Measurements from ENCODE around the gene CTIF. TPM values are rescaled to one million over a fixed set of nuclear protein-coding genes. Genes with fewer than 3 reads are reported as not detected.

Gene CTIF
- total and polyA plus RNA-seq, 2 experiments from 2014 or later: 8.6 to 14.4 TPM

DNA sequence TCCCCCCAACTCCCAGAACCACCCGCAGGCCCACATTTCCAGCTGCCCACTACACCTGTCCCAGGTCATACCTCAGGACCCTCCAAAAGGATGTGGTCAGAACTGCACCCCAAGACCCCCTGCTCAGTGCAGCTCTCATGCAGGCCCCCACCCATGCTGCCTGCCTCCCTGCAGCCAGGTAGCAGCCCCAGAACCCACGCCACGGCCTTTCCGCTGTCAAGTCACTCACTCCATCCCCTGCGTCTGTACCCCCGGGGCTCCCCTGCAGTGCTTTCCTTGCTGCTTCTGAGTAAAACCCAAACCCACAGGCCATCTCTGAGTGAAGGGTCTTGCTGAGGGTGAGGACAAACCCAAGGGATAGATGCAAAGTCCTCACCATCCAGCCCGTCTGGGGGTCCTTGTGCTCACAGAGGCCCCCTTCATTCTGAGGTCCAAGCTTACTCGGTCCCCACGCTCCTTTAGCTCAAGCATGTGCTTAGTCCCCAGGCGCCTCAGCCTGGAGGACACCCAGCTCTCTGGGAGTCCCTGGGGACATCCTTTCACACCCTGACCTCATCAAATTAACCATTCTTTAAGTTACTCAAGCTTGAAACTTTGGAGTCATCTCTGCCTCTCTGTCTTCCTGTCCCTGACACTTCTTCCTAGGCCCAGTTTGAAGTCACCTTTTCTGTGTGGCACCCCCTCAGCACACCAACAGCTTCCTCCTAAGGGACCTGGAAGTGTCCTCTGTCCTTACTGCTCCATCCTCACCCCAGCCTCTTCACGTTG lies 281.8 kb downstream of the CTIF start:
- Histone ChIP-seq H3K9me2 (ENCODE audit: insufficient read depth) (no peaks in the 10 kb centered on the region), H3K27me3 (ENCODE audit: insufficient read depth) (no peaks in the 10 kb centered on the region), H4K20me1 (replicated peaks; ENCODE audit: insufficient read depth) (0 out of 2 replicates have a peak, but pooled peaks cover 2% of the 10 kb centered on the region), H3K79me2 (replicated peaks; ENCODE audit: insufficient read depth) (no peaks in the 10 kb centered on the region), H3K4me1 (ENCODE audit: insufficient read depth) (0 out of 2 replicates have a peak, but pooled peaks cover 2% of the 10 kb centered on the region), H3K4me3 (no peak overlapping the region), H3K4me2 (no peak overlapping the region), H3F3A (replicated peaks; ENCODE audit: low read depth) (no peaks in the 10 kb centered on the region), H3K36me3 (ENCODE audit: insufficient read depth) (no peaks in the 10 kb centered on the region), H2AFZ (no peak overlapping the region), H3K27ac (ENCODE audit: low read depth) (no peak overlapping the region)
- Mint-ChIP-seq H3K9me3 (peaks cover 8% of the 10 kb centered on the region; the same call in 1 of the 3 replicates), H3K36me3 (ENCODE audit: low read depth) (peaks cover 7% of the 10 kb centered on the region), H3K27me3 (ENCODE audit: insufficient read depth, low read depth, poor library complexity) (peaks cover 11% of the 10 kb centered on the region), H3K4me3 (no peak overlapping the region), H3K4me1 (peaks cover 5% of the 10 kb centered on the region; the same call in 1 of the 3 replicates), H3K27ac (no peak overlapping the region)
- no peak for DNase-seq (ENCODE audit: low spot score)
- ATAC-seq: no peak
- TF ChIP-seq, protein P1, sequence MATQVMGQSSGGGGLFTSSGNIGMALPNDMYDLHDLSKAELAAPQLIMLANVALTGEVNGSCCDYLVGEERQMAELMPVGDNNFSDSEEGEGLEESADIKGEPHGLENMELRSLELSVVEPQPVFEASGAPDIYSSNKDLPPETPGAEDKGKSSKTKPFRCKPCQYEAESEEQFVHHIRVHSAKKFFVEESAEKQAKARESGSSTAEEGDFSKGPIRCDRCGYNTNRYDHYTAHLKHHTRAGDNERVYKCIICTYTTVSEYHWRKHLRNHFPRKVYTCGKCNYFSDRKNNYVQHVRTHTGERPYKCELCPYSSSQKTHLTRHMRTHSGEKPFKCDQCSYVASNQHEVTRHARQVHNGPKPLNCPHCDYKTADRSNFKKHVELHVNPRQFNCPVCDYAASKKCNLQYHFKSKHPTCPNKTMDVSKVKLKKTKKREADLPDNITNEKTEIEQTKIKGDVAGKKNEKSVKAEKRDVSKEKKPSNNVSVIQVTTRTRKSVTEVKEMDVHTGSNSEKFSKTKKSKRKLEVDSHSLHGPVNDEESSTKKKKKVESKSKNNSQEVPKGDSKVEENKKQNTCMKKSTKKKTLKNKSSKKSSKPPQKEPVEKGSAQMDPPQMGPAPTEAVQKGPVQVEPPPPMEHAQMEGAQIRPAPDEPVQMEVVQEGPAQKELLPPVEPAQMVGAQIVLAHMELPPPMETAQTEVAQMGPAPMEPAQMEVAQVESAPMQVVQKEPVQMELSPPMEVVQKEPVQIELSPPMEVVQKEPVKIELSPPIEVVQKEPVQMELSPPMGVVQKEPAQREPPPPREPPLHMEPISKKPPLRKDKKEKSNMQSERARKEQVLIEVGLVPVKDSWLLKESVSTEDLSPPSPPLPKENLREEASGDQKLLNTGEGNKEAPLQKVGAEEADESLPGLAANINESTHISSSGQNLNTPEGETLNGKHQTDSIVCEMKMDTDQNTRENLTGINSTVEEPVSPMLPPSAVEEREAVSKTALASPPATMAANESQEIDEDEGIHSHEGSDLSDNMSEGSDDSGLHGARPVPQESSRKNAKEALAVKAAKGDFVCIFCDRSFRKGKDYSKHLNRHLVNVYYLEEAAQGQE (IDR thresholded peaks at IDR 0.05; ENCODE audit: unreplicated experiment): no peak
- TF ChIP-seq EZH2phosphoT487 (IDR thresholded peaks at IDR 0.05; ENCODE audit: unreplicated experiment) (no peak), NANOG (IDR thresholded peaks at IDR 0.05; ENCODE audit: borderline replicate concordance) (no peak), JUNB (IDR thresholded peaks at IDR 0.05; ENCODE audit: unreplicated experiment) (no peak), STAT1 (IDR thresholded peaks at IDR 0.05; ENCODE audit: unreplicated experiment) (no peak), EZH2 (IDR thresholded peaks at IDR 0.05; ENCODE audit: low read depth, unreplicated experiment) (no peak), POLR2AphosphoS5 (IDR thresholded peaks at IDR 0.05; ENCODE audit: low read depth) (no peak), ZNF331 (CRISPR knock-in tag; IDR thresholded peaks at IDR 0.05; ENCODE audit: low read depth) (no peak)
- TF ChIP-seq, protein P2, sequence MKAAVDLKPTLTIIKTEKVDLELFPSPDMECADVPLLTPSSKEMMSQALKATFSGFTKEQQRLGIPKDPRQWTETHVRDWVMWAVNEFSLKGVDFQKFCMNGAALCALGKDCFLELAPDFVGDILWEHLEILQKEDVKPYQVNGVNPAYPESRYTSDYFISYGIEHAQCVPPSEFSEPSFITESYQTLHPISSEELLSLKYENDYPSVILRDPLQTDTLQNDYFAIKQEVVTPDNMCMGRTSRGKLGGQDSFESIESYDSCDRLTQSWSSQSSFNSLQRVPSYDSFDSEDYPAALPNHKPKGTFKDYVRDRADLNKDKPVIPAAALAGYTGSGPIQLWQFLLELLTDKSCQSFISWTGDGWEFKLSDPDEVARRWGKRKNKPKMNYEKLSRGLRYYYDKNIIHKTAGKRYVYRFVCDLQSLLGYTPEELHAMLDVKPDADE (IDR thresholded peaks at IDR 0.05): no peak
- TF ChIP-seq, protein P3, sequence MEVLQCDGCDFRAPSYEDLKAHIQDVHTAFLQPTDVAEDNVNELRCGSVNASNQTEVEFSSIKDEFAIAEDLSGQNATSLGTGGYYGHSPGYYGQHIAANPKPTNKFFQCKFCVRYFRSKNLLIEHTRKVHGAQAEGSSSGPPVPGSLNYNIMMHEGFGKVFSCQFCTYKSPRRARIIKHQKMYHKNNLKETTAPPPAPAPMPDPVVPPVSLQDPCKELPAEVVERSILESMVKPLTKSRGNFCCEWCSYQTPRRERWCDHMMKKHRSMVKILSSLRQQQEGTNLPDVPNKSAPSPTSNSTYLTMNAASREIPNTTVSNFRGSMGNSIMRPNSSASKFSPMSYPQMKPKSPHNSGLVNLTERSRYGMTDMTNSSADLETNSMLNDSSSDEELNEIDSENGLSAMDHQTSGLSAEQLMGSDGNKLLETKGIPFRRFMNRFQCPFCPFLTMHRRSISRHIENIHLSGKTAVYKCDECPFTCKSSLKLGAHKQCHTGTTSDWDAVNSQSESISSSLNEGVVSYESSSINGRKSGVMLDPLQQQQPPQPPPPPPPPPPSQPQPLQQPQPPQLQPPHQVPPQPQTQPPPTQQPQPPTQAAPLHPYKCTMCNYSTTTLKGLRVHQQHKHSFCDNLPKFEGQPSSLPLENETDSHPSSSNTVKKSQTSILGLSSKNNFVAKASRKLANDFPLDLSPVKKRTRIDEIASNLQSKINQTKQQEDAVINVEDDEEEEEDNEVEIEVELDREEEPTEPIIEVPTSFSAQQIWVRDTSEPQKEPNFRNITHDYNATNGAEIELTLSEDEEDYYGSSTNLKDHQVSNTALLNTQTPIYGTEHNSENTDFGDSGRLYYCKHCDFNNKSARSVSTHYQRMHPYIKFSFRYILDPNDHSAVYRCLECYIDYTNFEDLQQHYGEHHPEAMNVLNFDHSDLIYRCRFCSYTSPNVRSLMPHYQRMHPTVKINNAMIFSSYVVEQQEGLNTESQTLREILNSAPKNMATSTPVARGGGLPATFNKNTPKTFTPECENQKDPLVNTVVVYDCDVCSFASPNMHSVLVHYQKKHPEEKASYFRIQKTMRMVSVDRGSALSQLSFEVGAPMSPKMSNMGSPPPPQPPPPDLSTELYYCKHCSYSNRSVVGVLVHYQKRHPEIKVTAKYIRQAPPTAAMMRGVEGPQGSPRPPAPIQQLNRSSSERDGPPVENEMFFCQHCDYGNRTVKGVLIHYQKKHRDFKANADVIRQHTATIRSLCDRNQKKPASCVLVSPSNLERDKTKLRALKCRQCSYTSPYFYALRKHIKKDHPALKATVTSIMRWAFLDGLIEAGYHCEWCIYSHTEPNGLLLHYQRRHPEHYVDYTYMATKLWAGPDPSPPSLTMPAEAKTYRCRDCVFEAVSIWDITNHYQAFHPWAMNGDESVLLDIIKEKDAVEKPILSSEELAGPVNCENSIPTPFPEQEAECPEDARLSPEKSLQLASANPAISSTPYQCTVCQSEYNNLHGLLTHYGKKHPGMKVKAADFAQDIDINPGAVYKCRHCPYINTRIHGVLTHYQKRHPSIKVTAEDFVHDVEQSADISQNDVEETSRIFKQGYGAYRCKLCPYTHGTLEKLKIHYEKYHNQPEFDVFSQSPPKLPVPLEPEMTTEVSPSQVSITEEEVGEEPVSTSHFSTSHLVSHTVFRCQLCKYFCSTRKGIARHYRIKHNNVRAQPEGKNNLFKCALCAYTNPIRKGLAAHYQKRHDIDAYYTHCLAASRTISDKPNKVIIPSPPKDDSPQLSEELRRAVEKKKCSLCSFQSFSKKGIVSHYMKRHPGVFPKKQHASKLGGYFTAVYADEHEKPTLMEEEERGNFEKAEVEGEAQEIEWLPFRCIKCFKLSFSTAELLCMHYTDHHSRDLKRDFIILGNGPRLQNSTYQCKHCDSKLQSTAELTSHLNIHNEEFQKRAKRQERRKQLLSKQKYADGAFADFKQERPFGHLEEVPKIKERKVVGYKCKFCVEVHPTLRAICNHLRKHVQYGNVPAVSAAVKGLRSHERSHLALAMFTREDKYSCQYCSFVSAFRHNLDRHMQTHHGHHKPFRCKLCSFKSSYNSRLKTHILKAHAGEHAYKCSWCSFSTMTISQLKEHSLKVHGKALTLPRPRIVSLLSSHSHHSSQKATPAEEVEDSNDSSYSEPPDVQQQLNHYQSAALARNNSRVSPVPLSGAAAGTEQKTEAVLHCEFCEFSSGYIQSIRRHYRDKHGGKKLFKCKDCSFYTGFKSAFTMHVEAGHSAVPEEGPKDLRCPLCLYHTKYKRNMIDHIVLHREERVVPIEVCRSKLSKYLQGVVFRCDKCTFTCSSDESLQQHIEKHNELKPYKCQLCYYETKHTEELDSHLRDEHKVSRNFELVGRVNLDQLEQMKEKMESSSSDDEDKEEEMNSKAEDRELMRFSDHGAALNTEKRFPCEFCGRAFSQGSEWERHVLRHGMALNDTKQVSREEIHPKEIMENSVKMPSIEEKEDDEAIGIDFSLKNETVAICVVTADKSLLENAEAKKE (CRISPR knock-in tag; IDR thresholded peaks at IDR 0.05): no peak
